Activated T-helper 1 cell treated with anti-CD3 and anti-CD28 coated beads, Interleukin-12 subunit alpha, Interleukin-12 subunit beta, Interleukin-2, Interleukin-4 antibody, amounts not matched to agents 30 ng/mL and 10 ng/mL and 1 ng/mL, durations not matched to agents 14 hours and 24 hours and 36 hours (primary cell): Measurements from ENCODE around the gene PCDHGA4. TPM values are rescaled to one million over a fixed set of nuclear protein-coding genes. Genes with fewer than 3 reads are reported as not detected.
A peak's percentile ranks its signal among the peaks of the same experiment; 100 is the strongest.
"Not testable (repeated sequence)": the region's sequence is repeated elsewhere in the genome, so short reads cannot be mapped to it uniquely, and the experiment has no call there.

Experiments used
- DNase-seq: peaks from one replicate; pipeline ENCODE4 v3.0.0; 2021; ENCODE audit warnings: low spot score
- H3K27ac Mint-ChIP-seq: one replicate; pipeline ENCODE4 v1.8.0; 2021; ENCODE audit warnings: mild to moderate bottlenecking, mixed read lengths
- H3K27me3 Mint-ChIP-seq: one replicate; pipeline ENCODE4 v1.8.0; 2022; ENCODE audit warnings: mild to moderate bottlenecking, moderate library complexity, mixed read lengths; ENCODE audit not compliant: insufficient read depth
- H3K36me3 Mint-ChIP-seq: one replicate; pipeline ENCODE4 v1.8.0; 2021; ENCODE audit warnings: low read depth, mixed read lengths
- H3K4me1 Mint-ChIP-seq: one replicate; pipeline ENCODE4 v1.8.0; 2021; ENCODE audit warnings: low read depth, mixed read lengths
- H3K4me3 Mint-ChIP-seq: one replicate; pipeline ENCODE4 v1.8.0; 2021; ENCODE audit warnings: mild to moderate bottlenecking, moderate library complexity, mixed read lengths
- H3K9me3 Mint-ChIP-seq: one replicate; pipeline ENCODE4 v1.8.0; 2021; ENCODE audit warnings: mixed read lengths
- intact Hi-C: fragments of 100-400 bp; cut with micrococcal nuclease; formaldehyde crosslinking; loops from one replicate; pipeline ENCODE4 v1.15.1; 2024
- total RNA-seq: library from RNA; stranded (reverse); gene quantifications from 2 replicates; pipeline ENCODE4 v1.2.3, GENCODE V29; 2022

Gene PCDHGA4
- total RNA-seq, 1 donor from 2014 or later: 0.21 TPM

DNA sequence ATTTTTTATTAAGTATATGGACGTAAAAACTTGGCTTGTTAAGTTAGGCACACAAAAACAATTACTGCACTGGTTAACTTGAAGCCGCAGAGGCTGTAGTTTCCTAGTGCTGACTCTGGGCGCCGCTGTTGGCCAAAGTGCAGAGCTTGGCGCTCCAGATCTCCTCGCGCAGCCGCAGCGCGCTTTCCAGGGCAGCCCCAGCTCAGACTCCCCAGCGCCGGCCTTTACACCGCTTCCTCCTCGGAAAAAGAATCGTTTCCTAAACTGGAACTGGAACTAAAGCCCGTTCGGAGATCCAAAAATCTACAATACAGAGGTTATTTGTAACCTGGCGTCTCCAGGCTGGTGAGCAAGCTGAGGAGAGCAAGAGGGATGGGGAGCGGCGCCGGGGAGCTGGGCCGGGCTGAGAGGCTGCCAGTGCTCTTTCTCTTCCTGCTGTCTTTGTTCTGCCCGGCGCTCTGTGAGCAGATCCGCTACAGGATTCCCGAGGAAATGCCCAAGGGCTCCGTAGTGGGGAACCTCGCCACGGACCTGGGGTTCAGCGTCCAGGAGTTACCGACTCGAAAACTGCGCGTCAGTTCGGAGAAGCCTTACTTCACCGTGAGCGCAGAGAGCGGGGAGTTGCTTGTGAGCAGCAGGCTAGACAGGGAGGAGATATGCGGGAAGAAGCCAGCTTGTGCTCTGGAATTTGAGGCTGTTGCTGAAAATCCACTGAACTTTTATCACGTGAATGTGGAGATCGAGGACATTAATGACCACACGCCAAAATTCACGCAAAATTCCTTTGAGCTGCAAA, 43.1 kb downstream of the PCDHGA4 start, which contains the start of gene PCDHGB5:
PCDHGB5 (plus strand) TSS at position 192 of the 796 bp plus-strand sequence; CDS start at position 373, 181 bp downstream.
- H3K4me1 Mint-ChIP-seq, H3K36me3 Mint-ChIP-seq, H3K27ac Mint-ChIP-seq: not testable (repeated sequence)
- peaks cover 31% of the 10 kb centered on the region for H3K9me3 Mint-ChIP-seq
- intact Hi-C loops: loop anchor here (5.0 kb wide), 1 partner anchor 36 kb away; the partner anchor contains the start of gene PCDHGA5
- H3K27me3 Mint-ChIP-seq: peaks cover 27% of the 10 kb centered on the region
- peak; percentile 21 for DNase-seq
- H3K4me3 Mint-ChIP-seq: peak within 1 kb of the TSS; percentile 37

DNA sequence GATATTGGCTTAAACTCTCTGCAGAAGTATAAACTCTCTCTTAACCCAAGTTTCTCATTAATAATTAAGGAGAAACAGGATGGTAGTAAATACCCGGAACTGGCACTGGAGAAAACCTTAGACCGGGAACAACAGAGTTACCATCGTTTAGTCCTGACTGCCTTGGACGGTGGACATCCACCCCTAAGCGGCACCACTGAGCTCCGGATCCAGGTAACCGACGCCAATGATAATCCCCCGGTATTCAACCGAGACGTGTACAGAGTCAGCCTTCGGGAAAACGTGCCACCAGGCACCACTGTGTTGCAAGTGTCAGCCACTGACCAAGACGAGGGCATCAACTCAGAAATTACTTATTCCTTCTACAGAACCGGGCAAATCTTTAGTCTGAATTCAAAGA, 43.8 kb downstream of the PCDHGA4 start:
- H3K9me3 Mint-ChIP-seq: peaks cover 32% of the 10 kb centered on the region
- no peaks in the 10 kb centered on the region for H3K36me3 Mint-ChIP-seq
- no peak for DNase-seq
- intact Hi-C loops: loop anchor here (5.0 kb wide), 1 partner anchor 36 kb away; the partner anchor contains the start of gene PCDHGA5
- H3K27ac Mint-ChIP-seq: no peak overlapping the region
- peaks cover 27% of the 10 kb centered on the region for H3K27me3 Mint-ChIP-seq
- H3K4me1 Mint-ChIP-seq: no peaks in the 10 kb centered on the region
- H3K4me3 Mint-ChIP-seq: no peak overlapping the region

DNA sequence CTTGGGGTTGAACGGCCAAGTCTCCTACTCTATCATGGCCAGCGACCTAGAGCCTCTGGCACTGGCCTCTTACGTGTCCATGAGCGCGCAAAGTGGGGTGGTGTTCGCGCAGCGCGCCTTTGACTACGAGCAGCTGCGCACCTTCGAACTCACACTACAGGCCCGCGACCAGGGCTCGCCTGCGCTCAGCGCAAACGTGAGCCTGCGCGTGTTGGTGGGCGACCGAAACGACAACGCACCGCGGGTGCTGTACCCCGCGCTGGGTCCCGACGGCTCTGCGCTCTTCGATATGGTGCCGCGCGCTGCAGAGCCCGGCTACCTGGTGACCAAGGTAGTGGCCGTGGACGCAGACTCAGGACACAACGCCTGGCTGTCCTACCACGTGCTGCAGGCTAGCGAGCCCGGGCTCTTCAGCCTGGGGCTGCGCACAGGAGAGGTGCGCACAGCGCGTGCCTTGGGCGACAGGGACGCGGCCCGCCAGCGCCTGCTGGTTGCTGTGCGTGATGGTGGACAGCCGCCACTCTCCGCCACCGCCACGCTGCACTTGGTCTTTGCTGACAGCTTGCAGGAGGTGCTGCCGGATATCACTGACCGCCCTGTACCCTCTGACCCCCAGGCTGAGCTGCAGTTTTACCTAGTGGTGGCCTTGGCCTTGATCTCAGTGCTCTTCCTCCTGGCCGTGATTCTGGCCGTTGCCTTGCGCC, 44.9 kb downstream of the PCDHGA4 start:
- peaks cover 26% of the 10 kb centered on the region for H3K27me3 Mint-ChIP-seq
- peaks cover 24% of the 10 kb centered on the region for H3K9me3 Mint-ChIP-seq
- no peak overlapping the region for H3K27ac Mint-ChIP-seq
- H3K36me3 Mint-ChIP-seq: no peaks in the 10 kb centered on the region
- no peak for DNase-seq
- intact Hi-C loops: loop anchor here (2.0 to 5.0 kb wide), 2 partner anchors 35 to 37 kb away; partner anchors contain the start of gene PCDHGA5
- no peaks in the 10 kb centered on the region for H3K4me1 Mint-ChIP-seq
- H3K4me3 Mint-ChIP-seq: no peak overlapping the region

DNA sequence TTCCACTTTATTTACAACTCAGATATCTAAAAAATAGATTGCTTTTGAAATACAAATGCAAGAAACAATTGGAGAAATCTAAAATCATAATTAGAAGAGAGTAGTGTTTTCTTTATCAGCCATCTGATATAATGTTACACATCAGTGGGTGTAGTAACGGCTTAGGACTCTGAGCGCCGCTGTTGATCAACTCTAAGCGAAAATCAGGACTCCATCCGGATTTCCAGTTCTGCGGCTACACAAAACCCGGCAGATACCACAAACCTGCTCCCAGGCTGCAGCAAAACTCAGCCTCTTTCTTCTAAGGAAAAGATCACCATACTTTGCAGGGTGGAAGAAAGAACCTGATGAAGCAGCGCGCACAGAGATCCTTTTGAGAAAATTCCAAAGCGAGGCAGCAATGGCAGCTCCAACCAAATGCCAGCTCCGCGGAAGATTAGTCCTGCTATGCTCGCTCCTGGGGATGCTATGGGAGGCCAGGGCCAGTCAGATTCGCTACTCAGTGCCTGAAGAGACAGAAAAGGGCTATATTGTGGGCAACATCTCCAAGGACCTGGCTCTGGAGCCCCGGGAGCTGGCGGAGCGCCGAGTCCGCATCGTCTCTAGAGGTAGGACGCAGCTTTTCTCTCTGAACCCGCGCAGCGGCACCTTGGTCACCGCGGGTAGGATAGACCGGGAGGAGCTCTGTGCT, 47.9 kb downstream of the PCDHGA4 start, which contains the start of gene PCDHGA9:
PCDHGA9 (plus strand) TSS at position 226 of the 691 bp plus-strand sequence; CDS start at position 401, 175 bp downstream.
- no peaks in the 10 kb centered on the region for H3K4me1 Mint-ChIP-seq
- no peak for DNase-seq
- intact Hi-C loops: no loop called here
- H3K36me3 Mint-ChIP-seq: no peaks in the 10 kb centered on the region
- H3K4me3 Mint-ChIP-seq: no peak within 1 kb of the TSS
- H3K27me3 Mint-ChIP-seq: peaks cover 21% of the 10 kb centered on the region
- H3K27ac Mint-ChIP-seq: no peak within 1 kb of the TSS
- peaks cover 19% of the 10 kb centered on the region for H3K9me3 Mint-ChIP-seq

GRCh38 chr5:141403387-141403786, 48.6 kb downstream of the PCDHGA4 start:
- intact Hi-C loops: no loop called here
- Mint-ChIP-seq H3K4me3 (no peak overlapping the region), H3K36me3 (no peaks in the 10 kb centered on the region), H3K4me1 (no peaks in the 10 kb centered on the region), H3K27ac (no peak overlapping the region), H3K27me3 (peaks cover 28% of the 10 kb centered on the region), H3K9me3 (peaks cover 19% of the 10 kb centered on the region)
- DNase-seq: no peak

Other genes starting within 250 kb of the PCDHGA4 start
- gene PCDHB4, start 233.2 kb upstream of the PCDHGA4 start, total RNA-seq: not detected in 2 replicates
- gene PCDHB5, start 219.8 kb upstream of the PCDHGA4 start, total RNA-seq: not detected in 2 replicates
- not detected in 2 replicates for gene PCDHB6, start 205.0 kb upstream of the PCDHGA4 start, total RNA-seq
- not detected in 2 replicates for gene PCDHB7, start 182.4 kb upstream of the PCDHGA4 start, total RNA-seq
- not detected in 2 replicates for gene PCDHB8, start 177.2 kb upstream of the PCDHGA4 start, total RNA-seq
- gene PCDHB16, start 172.6 kb upstream of the PCDHGA4 start, total RNA-seq: not detected in 2 replicates
- not detected in 2 replicates for gene PCDHB9, start 167.9 kb upstream of the PCDHGA4 start, total RNA-seq
- gene PCDHB10, start 162.7 kb upstream of the PCDHGA4 start, total RNA-seq: not detected in 2 replicates
- gene PCDHB11, start 155.4 kb upstream of the PCDHGA4 start, total RNA-seq: not detected in 2 replicates
- gene PCDHB12, start 146.3 kb upstream of the PCDHGA4 start, total RNA-seq: not detected in 2 replicates
- gene PCDHB13, start 141.1 kb upstream of the PCDHGA4 start, total RNA-seq: not detected in 2 replicates
- gene PCDHB14, start 131.7 kb upstream of the PCDHGA4 start, total RNA-seq: not detected in 2 replicates
- gene PCDHB15, start 109.6 kb upstream of the PCDHGA4 start, total RNA-seq: not detected in 2 replicates
- 0.20 and 0.57 TPM in 2 replicates for gene SLC25A2, start 51.0 kb upstream of the PCDHGA4 start, total RNA-seq
- gene TAF7, start 34.2 kb upstream of the PCDHGA4 start, total RNA-seq: 71.6 and 73.7 TPM in 2 replicates
- 0.10 TPM in 2 replicates for gene PCDHGA1, start 24.5 kb upstream of the PCDHGA4 start, total RNA-seq
- gene PCDHGA2, start 16.3 kb upstream of the PCDHGA4 start, total RNA-seq: 0.08 and 0.17 TPM in 2 replicates
- gene PCDHGA3, start 11.2 kb upstream of the PCDHGA4 start, total RNA-seq: 0.10 TPM in 1 of 2 replicates, not detected in the other
- gene PCDHGB1, start 4.9 kb upstream of the PCDHGA4 start, total RNA-seq: 0.18 and 0.32 TPM in 2 replicates
- gene PCDHGB2, start 5.0 kb downstream of the PCDHGA4 start, total RNA-seq: 0.47 and 0.93 TPM in 2 replicates
- gene PCDHGA5, start 9.1 kb downstream of the PCDHGA4 start, total RNA-seq: 0.24 and 0.31 TPM in 2 replicates
- gene PCDHGB3, start 15.2 kb downstream of the PCDHGA4 start, total RNA-seq: 0.47 and 0.66 TPM in 2 replicates
- gene PCDHGA6, start 18.9 kb downstream of the PCDHGA4 start, total RNA-seq: 0.16 and 0.42 TPM in 2 replicates
- 0.16 and 0.22 TPM in 2 replicates for gene PCDHGA7, start 27.7 kb downstream of the PCDHGA4 start, total RNA-seq
- gene PCDHGB4, start 32.7 kb downstream of the PCDHGA4 start, total RNA-seq: 0.18 and 0.27 TPM in 2 replicates
- gene PCDHGA8, start 37.6 kb downstream of the PCDHGA4 start, total RNA-seq: 0.03 TPM in 1 of 2 replicates, not detected in the other
- gene PCDHGB5, start 42.9 kb downstream of the PCDHGA4 start, total RNA-seq: 0.56 and 0.83 TPM in 2 replicates
- gene PCDHGA9, start 47.8 kb downstream of the PCDHGA4 start, total RNA-seq: 0.21 and 0.39 TPM in 2 replicates
- gene PCDHGB6, start 53.0 kb downstream of the PCDHGA4 start, total RNA-seq: 0.12 and 0.18 TPM in 2 replicates
- gene PCDHGA10, start 58.0 kb downstream of the PCDHGA4 start, total RNA-seq: 0.10 and 0.13 TPM in 2 replicates
- 0.13 TPM in 1 of 2 replicates, not detected in the other for gene PCDHGB7, start 62.7 kb downstream of the PCDHGA4 start, total RNA-seq
- gene PCDHGA11, start 66.0 kb downstream of the PCDHGA4 start, total RNA-seq: 0.16 and 0.24 TPM in 2 replicates
- 0.18 TPM in 1 of 2 replicates, not detected in the other for gene PCDHGA12, start 75.5 kb downstream of the PCDHGA4 start, total RNA-seq
- gene PCDHGC3, start 120.9 kb downstream of the PCDHGA4 start, total RNA-seq: 0.31 and 0.32 TPM in 2 replicates
- gene PCDHGC4, start 130.0 kb downstream of the PCDHGA4 start, total RNA-seq: not detected in 2 replicates
- gene PCDHGC5, start 134.1 kb downstream of the PCDHGA4 start, total RNA-seq: not detected in 2 replicates